ENCODE data around the gene SPTBN5.

Gene SPTBN5

GRCh38 chr15:41798607-41799487 is 95.0 kb downstream of the SPTBN5 start:
- DNase-seq, result no peak

Measured in COR-L47 (cell line).